GM12891 (cell line): Measurements from ENCODE around the gene ZSWIM6.

ENCODE experiments used
- PAX5 ChIP-seq: IDR thresholded peaks from 2 replicates; pipeline ENCODE4 v1.6.1; 2011; ENCODE audit warnings: low read length, moderate library complexity, mild to moderate bottlenecking; ENCODE audit not compliant: insufficient read depth, severe bottlenecking
- POLR2A ChIP-seq: IDR thresholded peaks from 2 replicates; pipeline ENCODE4 v1.6.1; 2011; ENCODE audit warnings: low read depth, low read length, control low read depth
- POLR2AphosphoS5 ChIP-seq: IDR thresholded peaks from 2 replicates; pipeline ENCODE4 v1.6.1; 2011; ENCODE audit warnings: low read depth, low read length, control low read depth
- POU2F2 ChIP-seq: IDR thresholded peaks from 2 replicates; pipeline ENCODE4 v1.6.1; 2011; ENCODE audit warnings: low read depth, mild to moderate bottlenecking, control low read depth, low read length, moderate library complexity
- SPI1 ChIP-seq: IDR thresholded peaks from 2 replicates; pipeline ENCODE4 v1.6.1; 2011; ENCODE audit warnings: low read depth, low read length, control low read depth
- TAF1 ChIP-seq: IDR thresholded peaks from 2 replicates; pipeline ENCODE4 v1.6.1; 2011; ENCODE audit warnings: low read depth, low read length, control low read depth

- TF ChIP-seq POLR2A (no peak), POLR2AphosphoS5 (no peak), TAF1 (no peak), PAX5 (no peak), POU2F2 (no peak), SPI1 (no peak)
Measured at GRCh38 chr5:61420016-61420415, 88.0 kb downstream of the ZSWIM6 start.
